ENCODE data around the gene PLXNA2.

The PLXNA2 gene

GRCh38 chr1:208240662-208241355 lies 3.4 kb downstream of the PLXNA2 start:
- DNase-seq (ENCODE audit: low spot score): no peak

GRCh38 chr1:208239473-208240381 lies 4.5 kb downstream of the PLXNA2 start:
- no peak for DNase-seq (ENCODE audit: low spot score)

- peak; percentile 70 for DNase-seq (ENCODE audit: low spot score)
These were observed 5.3 kb downstream of the PLXNA2 start for GRCh38 chr1:208238710-208239472.

- no peak for DNase-seq (ENCODE audit: low spot score)
These were observed 6.9 kb downstream of the PLXNA2 start for GRCh38 chr1:208237241-208237640.

- DNase-seq (ENCODE audit: low spot score): peak; percentile 49
These were observed 8.0 kb downstream of the PLXNA2 start for GRCh38 chr1:208235982-208236761.

- no peak for DNase-seq (ENCODE audit: low spot score)
These were observed 8.7 kb downstream of the PLXNA2 start for GRCh38 chr1:208235356-208235981.

- no peak for DNase-seq (ENCODE audit: low spot score)
These were observed 9.5 kb downstream of the PLXNA2 start for GRCh38 chr1:208234721-208235120.

- DNase-seq (ENCODE audit: low spot score): no peak
These were observed 10.2 kb downstream of the PLXNA2 start for GRCh38 chr1:208233978-208234377.

GRCh38 chr1:208233546-208233945 lies 10.6 kb downstream of the PLXNA2 start:
- no peak for DNase-seq (ENCODE audit: low spot score)

GRCh38 chr1:208232662-208233038 lies 11.5 kb downstream of the PLXNA2 start:
- no peak for DNase-seq (ENCODE audit: low spot score)

GRCh38 chr1:208231881-208232661 lies 12.1 kb downstream of the PLXNA2 start:
- peak; percentile 70 for DNase-seq (ENCODE audit: low spot score)

- DNase-seq (ENCODE audit: low spot score): no peak
These were observed 13.3 kb downstream of the PLXNA2 start for GRCh38 chr1:208230668-208231529.

- no peak for DNase-seq (ENCODE audit: low spot score)
These were observed 15.6 kb downstream of the PLXNA2 start for GRCh38 chr1:208228550-208228949.

- no peak for DNase-seq (ENCODE audit: low spot score)
These were observed 16.2 kb downstream of the PLXNA2 start for GRCh38 chr1:208228026-208228425.

- DNase-seq (ENCODE audit: low spot score): no peak
These were observed 16.8 kb downstream of the PLXNA2 start for GRCh38 chr1:208227366-208227765.

GRCh38 chr1:208225954-208226937 lies 17.9 kb downstream of the PLXNA2 start:
- no peak for DNase-seq (ENCODE audit: low spot score)

- no peak for DNase-seq (ENCODE audit: low spot score)
These were observed 19.9 kb downstream of the PLXNA2 start for GRCh38 chr1:208224192-208224713.

- no peak for DNase-seq (ENCODE audit: low spot score)
These were observed 21.0 kb downstream of the PLXNA2 start for GRCh38 chr1:208223136-208223535.

Measured in AG08396 (cell line).